K562 (cell line): ENCODE results near the gene AQP6. TPM values are rescaled to one million over a fixed set of nuclear protein-coding genes. Genes with fewer than 3 reads are reported as not detected.

ENCODE experiments used
- ELF2 ChIP-seq: fragments of 250-450 bp; sonication (Bioruptor Pico); IDR thresholded peaks from 2 replicates; pipeline ENCODE4 v1.5.0; 2021; ENCODE audit warnings: mild to moderate bottlenecking
- HNRNPK ChIP-seq: fragments of 200-400 bp; formaldehyde crosslinking; IDR thresholded peaks from one replicate; pipeline ENCODE4 v1.6.1; 2018; ENCODE audit warnings: mild to moderate bottlenecking, low read depth, low read length; ENCODE audit not compliant: poor library complexity, severe bottlenecking
- HOXB6 ChIP-seq: fragments of 250-450 bp; sonication (Bioruptor Pico); IDR thresholded peaks from 2 replicates; pipeline ENCODE4 v1.5.1; 2022; ENCODE audit warnings: mild to moderate bottlenecking, borderline replicate concordance
- MCM3 ChIP-seq: fragments of 450-650 bp; IDR thresholded peaks from 2 replicates; pipeline ENCODE4 v1.6.1; 2016
- PHTF2 ChIP-seq: fragments of 250-450 bp; sonication (Bioruptor Pico); IDR thresholded peaks from 2 replicates; pipeline ENCODE4 v1.5.0; 2021; ENCODE audit warnings: mild to moderate bottlenecking
- SAFB2 ChIP-seq: fragments of 200-400 bp; formaldehyde crosslinking; IDR thresholded peaks from 2 replicates; pipeline ENCODE4 v1.6.1; 2018; ENCODE audit warnings: borderline replicate concordance, low read length, low read depth, moderate library complexity; ENCODE audit not compliant: severe bottlenecking
- SNRNP70 ChIP-seq: fragments of 200-400 bp; formaldehyde crosslinking; optimal IDR thresholded peaks from 2 replicates; pipeline ENCODE3; 2017; ENCODE audit warnings: low read depth, low read length
- SUPT5H ChIP-seq: fragments of 450-650 bp; IDR thresholded peaks from 2 replicates; pipeline ENCODE4 v1.6.1; 2016
- XRCC5 ChIP-seq: fragments of 200-400 bp; formaldehyde crosslinking; IDR thresholded peaks from 2 replicates; pipeline ENCODE4 v1.6.1; 2017; ENCODE audit warnings: low read depth, mild to moderate bottlenecking, low read length
- ZKSCAN3 ChIP-seq: fragments of 250-450 bp; sonication (Bioruptor Pico); IDR thresholded peaks from 2 replicates; pipeline ENCODE4 v1.4.0; 2020
- ZNF316 ChIP-seq: fragments of 450-650 bp; IDR thresholded peaks from 2 replicates; pipeline ENCODE4 v1.6.1; 2016
- ZNF695 ChIP-seq: fragments of 450-650 bp; formaldehyde crosslinking; IDR thresholded peaks from 2 replicates; pipeline ENCODE4 v1.4.0; 2020; ENCODE audit warnings: mild to moderate bottlenecking, moderate library complexity
- polyA plus RNA-seq, 8 experiments: library from polyadenylated mRNA; depleted of rRNA in 4 of 8; stranded (reverse) in 5 of 8; unstranded in 3 of 8; fragments of >200 nt; fragmentation: Nextera tagmentation in 2 of 8; fragmentation: Illumina TruSeq in 1 of 8; extraction: Ambion mirVana in 2 of 8; extraction: Trizol in 1 of 8; gene quantifications; 2 replicates each; pipeline versions ENCODE4 v1.2.1 to v1.2.3, GENCODE V29; 2011 to 2014; ENCODE audit warnings: inconsistent platforms in 1 of 8, missing spikeins in 1 of 8
- total RNA-seq, 7 experiments: library from RNA; depleted of rRNA in 6 of 7; stranded (reverse); fragments of >200 nt in 6 of 7; fragmentation: Illumina TruSeq in 2 of 7; extraction: Trizol in 2 of 7; gene quantifications; 2 replicates each; pipeline versions ENCODE4 v1.2.1 to v1.2.3, GENCODE V29; 2011 to 2021; ENCODE audit warnings: low replicate concordance in 1 of 7
- TF ChIP-seq, protein P1 (sequence below): fragments of 250-450 bp; sonication (Bioruptor Pico); IDR thresholded peaks from 2 replicates; pipeline ENCODE4 v1.4.0; 2020; ENCODE audit warnings: mild to moderate bottlenecking, moderate library complexity
- TF ChIP-seq, protein P2 (sequence below), 2 experiments: fragments of 450-650 bp in 1 of 2; sonication (generic) in 1 of 2; formaldehyde crosslinking; conservative IDR thresholded peaks; 2 replicates each; pipeline versions ENCODE4 v1.4.0 to v1.8.1; 2020 to 2022; ENCODE audit warnings: mild to moderate bottlenecking in 1 of 2, missing genetic modification reagents in 1 of 2
- TF ChIP-seq, protein P3 (sequence below): fragments of 150-350 bp; IDR thresholded peaks from 2 replicates; pipeline ENCODE4 v1.6.1; 2014; ENCODE audit warnings: low read depth, mild to moderate bottlenecking, low read length, borderline replicate concordance
- TF ChIP-seq, protein P4 (sequence below), 2 experiments: IDR thresholded peaks in 1 of 2; conservative IDR thresholded peaks in 1 of 2; 2 replicates each; pipeline ENCODE4 v1.6.1; 2016; ENCODE audit warnings: low read depth in 2 of 2, mild to moderate bottlenecking in 1 of 2, missing compliant biosample characterization in 1 of 2, missing genetic modification characterization in 1 of 2, moderate library complexity in 1 of 2
- TF ChIP-seq, protein P5 (sequence below): fragments of 450-650 bp; IDR thresholded peaks from 2 replicates; pipeline ENCODE4 v1.6.1; 2016; ENCODE audit warnings: low read depth, mild to moderate bottlenecking, moderate library complexity

AQP6 gene
- total and polyA plus RNA-seq, 9 of the 15 experiments (the other 6 are each of a cell fraction or from before 2014, with no cell fraction given): 0.05 to 0.12 TPM; not detected in 7

DNA sequence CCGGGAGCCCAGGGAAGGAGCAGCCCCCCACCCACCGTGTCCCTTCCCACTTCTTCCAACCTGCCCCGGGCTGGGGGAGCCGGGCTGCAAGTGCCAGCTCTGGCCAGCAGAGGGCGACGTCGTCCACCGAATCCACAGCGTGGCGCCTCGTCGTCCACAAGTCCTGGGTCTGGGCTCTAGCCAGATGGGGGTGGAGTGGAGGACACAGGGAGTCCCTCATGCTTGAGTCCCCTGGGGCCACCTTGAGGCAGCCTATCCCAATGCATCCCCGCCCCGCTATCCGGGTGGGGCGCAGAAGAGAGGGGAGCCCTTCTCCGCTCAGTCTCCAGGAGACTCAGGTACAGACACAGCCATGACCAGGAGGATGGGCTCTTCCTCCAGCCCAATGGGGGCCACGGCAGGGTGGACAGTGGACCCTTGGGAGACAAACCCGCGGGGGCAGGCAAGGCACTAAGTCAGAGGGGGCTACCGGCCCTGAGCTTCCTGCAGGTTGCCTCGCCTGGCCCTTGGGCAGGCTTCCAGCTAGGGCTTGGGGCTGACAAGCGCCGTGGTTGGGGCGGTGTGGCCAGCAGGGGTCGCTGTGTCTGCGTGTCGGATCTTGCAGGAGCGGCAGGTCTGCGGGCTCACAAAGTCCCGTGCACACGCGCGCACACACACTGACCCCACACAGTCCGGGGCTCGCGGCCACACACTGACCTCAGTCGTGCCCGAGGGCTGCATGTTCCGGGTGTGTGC lies 5.5 kb upstream of the AQP6 start (continued):
- TF ChIP-seq ZNF695 (CRISPR knock-in tag) (no peak), HOXB6 (CRISPR knock-in tag) (no peak), ZNF316 (no peak), HNRNPK (no peak), ELF2 (CRISPR knock-in tag) (no peak), XRCC5 (no peak), SAFB2 (no peak), MCM3 (no peak), ZKSCAN3 (no peak), PHTF2 (CRISPR knock-in tag) (no peak), SUPT5H (no peak), SNRNP70 (no peak)
- TF ChIP-seq, protein P1, sequence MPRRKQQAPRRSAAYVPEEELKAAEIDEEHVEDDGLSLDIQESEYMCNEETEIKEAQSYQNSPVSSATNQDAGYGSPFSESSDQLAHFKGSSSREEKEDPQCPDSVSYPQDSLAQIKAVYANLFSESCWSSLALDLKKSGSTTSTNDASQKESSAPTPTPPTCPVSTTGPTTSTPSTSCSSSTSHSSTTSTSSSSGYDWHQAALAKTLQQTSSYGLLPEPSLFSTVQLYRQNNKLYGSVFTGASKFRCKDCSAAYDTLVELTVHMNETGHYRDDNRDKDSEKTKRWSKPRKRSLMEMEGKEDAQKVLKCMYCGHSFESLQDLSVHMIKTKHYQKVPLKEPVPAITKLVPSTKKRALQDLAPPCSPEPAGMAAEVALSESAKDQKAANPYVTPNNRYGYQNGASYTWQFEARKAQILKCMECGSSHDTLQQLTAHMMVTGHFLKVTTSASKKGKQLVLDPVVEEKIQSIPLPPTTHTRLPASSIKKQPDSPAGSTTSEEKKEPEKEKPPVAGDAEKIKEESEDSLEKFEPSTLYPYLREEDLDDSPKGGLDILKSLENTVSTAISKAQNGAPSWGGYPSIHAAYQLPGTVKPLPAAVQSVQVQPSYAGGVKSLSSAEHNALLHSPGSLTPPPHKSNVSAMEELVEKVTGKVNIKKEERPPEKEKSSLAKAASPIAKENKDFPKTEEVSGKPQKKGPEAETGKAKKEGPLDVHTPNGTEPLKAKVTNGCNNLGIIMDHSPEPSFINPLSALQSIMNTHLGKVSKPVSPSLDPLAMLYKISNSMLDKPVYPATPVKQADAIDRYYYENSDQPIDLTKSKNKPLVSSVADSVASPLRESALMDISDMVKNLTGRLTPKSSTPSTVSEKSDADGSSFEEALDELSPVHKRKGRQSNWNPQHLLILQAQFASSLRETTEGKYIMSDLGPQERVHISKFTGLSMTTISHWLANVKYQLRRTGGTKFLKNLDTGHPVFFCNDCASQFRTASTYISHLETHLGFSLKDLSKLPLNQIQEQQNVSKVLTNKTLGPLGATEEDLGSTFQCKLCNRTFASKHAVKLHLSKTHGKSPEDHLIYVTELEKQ (CRISPR knock-in tag): no peak
- TF ChIP-seq, protein P2, sequence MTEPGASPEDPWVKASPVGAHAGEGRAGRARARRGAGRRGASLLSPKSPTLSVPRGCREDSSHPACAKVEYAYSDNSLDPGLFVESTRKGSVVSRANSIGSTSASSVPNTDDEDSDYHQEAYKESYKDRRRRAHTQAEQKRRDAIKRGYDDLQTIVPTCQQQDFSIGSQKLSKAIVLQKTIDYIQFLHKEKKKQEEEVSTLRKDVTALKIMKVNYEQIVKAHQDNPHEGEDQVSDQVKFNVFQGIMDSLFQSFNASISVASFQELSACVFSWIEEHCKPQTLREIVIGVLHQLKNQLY (CRISPR knock-in tag; conservative IDR thresholded peaks at IDR 0.05): no peak; a peak in 1 of 4 replicates
- TF ChIP-seq, protein P3, sequence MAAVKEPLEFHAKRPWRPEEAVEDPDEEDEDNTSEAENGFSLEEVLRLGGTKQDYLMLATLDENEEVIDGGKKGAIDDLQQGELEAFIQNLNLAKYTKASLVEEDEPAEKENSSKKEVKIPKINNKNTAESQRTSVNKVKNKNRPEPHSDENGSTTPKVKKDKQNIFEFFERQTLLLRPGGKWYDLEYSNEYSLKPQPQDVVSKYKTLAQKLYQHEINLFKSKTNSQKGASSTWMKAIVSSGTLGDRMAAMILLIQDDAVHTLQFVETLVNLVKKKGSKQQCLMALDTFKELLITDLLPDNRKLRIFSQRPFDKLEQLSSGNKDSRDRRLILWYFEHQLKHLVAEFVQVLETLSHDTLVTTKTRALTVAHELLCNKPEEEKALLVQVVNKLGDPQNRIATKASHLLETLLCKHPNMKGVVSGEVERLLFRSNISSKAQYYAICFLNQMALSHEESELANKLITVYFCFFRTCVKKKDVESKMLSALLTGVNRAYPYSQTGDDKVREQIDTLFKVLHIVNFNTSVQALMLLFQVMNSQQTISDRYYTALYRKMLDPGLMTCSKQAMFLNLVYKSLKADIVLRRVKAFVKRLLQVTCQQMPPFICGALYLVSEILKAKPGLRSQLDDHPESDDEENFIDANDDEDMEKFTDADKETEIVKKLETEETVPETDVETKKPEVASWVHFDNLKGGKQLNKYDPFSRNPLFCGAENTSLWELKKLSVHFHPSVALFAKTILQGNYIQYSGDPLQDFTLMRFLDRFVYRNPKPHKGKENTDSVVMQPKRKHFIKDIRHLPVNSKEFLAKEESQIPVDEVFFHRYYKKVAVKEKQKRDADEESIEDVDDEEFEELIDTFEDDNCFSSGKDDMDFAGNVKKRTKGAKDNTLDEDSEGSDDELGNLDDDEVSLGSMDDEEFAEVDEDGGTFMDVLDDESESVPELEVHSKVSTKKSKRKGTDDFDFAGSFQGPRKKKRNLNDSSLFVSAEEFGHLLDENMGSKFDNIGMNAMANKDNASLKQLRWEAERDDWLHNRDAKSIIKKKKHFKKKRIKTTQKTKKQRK: no peak
- TF ChIP-seq, protein P4, sequence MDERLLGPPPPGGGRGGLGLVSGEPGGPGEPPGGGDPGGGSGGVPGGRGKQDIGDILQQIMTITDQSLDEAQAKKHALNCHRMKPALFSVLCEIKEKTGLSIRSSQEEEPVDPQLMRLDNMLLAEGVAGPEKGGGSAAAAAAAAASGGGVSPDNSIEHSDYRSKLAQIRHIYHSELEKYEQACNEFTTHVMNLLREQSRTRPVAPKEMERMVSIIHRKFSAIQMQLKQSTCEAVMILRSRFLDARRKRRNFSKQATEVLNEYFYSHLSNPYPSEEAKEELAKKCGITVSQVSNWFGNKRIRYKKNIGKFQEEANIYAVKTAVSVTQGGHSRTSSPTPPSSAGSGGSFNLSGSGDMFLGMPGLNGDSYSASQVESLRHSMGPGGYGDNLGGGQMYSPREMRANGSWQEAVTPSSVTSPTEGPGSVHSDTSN (CRISPR knock-in tag; IDR thresholded peaks at IDR 0.05; ENCODE audit: low read depth): no peak
- TF ChIP-seq, protein P4 (tag; conservative IDR thresholded peaks at IDR 0.05; ENCODE audit: low read depth): no peak
- TF ChIP-seq, protein P5, sequence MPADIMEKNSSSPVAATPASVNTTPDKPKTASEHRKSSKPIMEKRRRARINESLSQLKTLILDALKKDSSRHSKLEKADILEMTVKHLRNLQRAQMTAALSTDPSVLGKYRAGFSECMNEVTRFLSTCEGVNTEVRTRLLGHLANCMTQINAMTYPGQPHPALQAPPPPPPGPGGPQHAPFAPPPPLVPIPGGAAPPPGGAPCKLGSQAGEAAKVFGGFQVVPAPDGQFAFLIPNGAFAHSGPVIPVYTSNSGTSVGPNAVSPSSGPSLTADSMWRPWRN: no peak
